PFSK-1 (cell line): ENCODE results near the gene LRRC53.

Experiments
- FOXP2 ChIP-seq: optimal IDR thresholded peaks from 2 replicates; pipeline ENCODE3; 2011; ENCODE audit warnings: borderline replicate concordance, control low read depth, inconsistent platforms; ENCODE audit not compliant: insufficient read depth; ENCODE audit errors: extremely low read length, extremely low read depth
- POLR2AphosphoS5 ChIP-seq: IDR thresholded peaks from 2 replicates; pipeline ENCODE4 v1.6.1; 2012; ENCODE audit warnings: low read depth, mild to moderate bottlenecking, control low read depth, low read length, moderate library complexity
- REST ChIP-seq, 2 experiments: IDR thresholded peaks; 2 replicates each; pipeline versions ENCODE4 v1.6.1 to v1.8.0; 2011 to 2012; ENCODE audit warnings: low read depth in 2 of 2, low read length in 2 of 2, control low read depth in 1 of 2, inconsistent platforms in 1 of 2, mild to moderate bottlenecking in 1 of 2, moderate library complexity in 1 of 2; ENCODE audit not compliant: insufficient read depth in 1 of 2
- SIN3A ChIP-seq: IDR thresholded peaks from 2 replicates; pipeline ENCODE4 v1.6.1; 2012; ENCODE audit warnings: mild to moderate bottlenecking, low read length, moderate library complexity, borderline replicate concordance; ENCODE audit not compliant: insufficient read depth
- TAF1 ChIP-seq: IDR thresholded peaks from 2 replicates; pipeline ENCODE4 v1.6.1; 2012; ENCODE audit warnings: low read length, control low read depth, borderline replicate concordance; ENCODE audit not compliant: insufficient read depth

Gene LRRC53

GRCh38 chr1:74508449-74508848 lies 4.0 kb downstream of the LRRC53 start:
- TF ChIP-seq FOXP2: no peak

DNA sequence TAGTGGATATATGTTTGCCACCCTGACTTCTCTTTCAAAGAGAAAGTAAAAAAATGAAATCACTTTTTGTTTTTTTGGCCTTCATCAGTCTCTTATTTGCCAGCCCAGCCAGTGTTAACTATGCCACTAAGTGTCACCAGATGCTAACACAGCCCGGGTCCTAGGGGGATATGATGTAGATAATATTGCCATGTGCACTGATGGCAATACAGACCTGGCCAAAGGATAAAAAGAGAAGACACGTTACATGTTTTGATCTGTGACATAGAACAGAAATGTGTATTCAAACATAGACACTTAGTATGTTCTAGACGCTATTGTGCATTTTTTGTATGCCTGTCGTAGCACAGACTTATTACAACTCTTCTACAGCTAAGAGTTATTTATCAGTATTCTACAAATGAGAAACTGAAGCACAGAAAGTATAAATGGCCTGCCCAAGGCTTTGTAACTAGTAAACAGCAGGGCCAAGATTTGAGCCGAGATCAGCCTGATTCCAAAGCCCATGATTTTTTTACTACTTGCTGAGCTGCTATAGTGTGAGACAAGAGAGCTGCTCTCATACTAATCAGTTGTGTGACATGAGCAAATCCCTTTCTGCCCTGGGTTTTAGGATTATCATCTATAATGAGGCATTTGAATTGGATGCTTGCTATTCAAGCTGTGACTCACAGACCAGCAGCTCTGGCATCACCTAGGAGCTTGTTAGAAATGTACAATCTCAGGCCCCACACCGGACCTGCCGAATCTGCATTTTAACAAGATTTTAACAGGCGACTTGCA lies 6.3 kb downstream of the LRRC53 start:
- TF ChIP-seq REST (IDR thresholded peaks at IDR 0.05; ENCODE audit: insufficient read depth in 1 of 2, low read depth in 2 of 2, low read length in 2 of 2) (no peak), TAF1 (no peak), FOXP2 (no peak), SIN3A (no peak), POLR2AphosphoS5 (no peak)

DNA sequence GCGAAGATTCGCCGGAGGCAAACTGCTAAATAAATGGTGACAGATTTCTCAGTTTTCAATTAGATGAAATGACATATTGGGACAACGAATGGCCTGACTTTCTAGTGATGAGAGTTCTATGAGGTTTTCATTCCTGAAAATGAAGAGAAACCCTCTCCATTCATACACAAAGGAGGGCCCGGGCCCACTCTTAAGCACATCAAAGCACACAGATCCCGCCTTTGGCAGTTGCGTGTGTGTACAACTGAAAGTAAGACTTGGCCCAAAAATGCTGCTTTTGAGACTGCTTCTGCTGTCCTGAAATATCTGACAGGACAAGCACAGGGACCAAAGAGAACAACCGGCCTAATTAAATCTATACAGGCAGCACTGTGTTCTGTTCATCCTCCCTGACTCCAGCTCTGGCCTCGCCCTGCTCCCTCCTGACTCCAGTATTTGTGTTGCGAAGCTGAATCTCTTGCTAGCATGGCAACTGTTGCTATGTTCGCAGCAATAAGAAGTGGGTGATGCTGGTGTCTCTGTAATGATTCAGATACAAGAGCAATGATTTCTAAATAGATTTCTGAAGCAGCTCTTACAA lies 7.4 kb downstream of the LRRC53 start:
- no peak for TF ChIP-seq TAF1
- no peak for TF ChIP-seq SIN3A
- no peak for TF ChIP-seq FOXP2
- TF ChIP-seq REST (IDR thresholded peaks at IDR 0.05; ENCODE audit: insufficient read depth in 1 of 2, low read depth in 2 of 2, low read length in 2 of 2): no peak
- TF ChIP-seq POLR2AphosphoS5: no peak

DNA sequence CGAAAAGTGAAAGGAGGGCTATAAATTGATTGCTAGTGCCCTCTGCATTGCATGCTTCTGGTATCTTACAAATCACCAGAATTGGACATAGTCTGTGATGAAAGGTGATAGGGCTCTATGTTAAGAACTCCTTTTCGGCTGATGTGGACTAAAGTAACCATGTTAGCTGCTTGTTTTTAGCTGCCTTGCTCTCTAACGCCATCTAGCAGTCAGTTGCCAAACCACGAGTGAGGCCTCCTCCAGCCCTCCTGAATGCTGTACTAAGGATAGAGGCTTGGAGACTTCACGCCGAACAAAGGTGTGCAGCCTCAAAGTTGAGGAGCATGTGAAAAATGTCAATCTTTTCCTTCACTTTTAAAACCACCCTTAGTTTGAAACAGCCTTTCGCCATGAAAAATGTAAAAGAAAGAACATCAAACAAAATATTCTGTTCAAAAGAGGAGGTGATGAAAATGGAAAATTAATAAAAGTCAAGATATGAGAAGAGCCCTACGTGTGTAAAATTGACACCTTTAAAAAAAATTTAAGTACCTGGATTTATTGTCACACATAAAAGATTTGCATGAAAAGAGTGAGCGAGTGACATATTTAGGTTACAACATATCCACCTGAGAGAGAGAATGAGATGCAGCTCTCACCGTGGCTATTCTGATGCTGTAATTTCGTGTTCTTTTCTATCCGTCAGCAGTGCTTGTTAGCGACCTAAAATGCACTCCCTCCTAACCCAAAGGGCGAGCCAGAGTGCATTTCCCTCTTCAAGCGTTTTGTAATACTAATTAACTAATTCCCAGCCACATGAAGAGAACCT lies 8.1 kb downstream of the LRRC53 start:
- TF ChIP-seq REST (IDR thresholded peaks at IDR 0.05; ENCODE audit: insufficient read depth in 1 of 2, low read depth in 2 of 2, low read length in 2 of 2): peak in 1 of 2 experiments; percentile 80; a peak in 2 of 4 replicates
- no peak for TF ChIP-seq TAF1

- TF ChIP-seq SIN3A: no peak
- TF ChIP-seq FOXP2: no peak
- no peak for TF ChIP-seq TAF1
- no peak for TF ChIP-seq REST (IDR thresholded peaks at IDR 0.05; ENCODE audit: insufficient read depth in 1 of 2, low read depth in 2 of 2, low read length in 2 of 2)
- no peak for TF ChIP-seq POLR2AphosphoS5
Measured at GRCh38 chr1:74502858-74503257, 9.6 kb downstream of the LRRC53 start.
